K562 (cell line): ENCODE data around the gene TENT4A. TPM values are rescaled to one million over a fixed set of nuclear protein-coding genes. Genes with fewer than 3 reads are reported as not detected.

ENCODE experiments used
- ERF ChIP-seq: fragments of 450-650 bp; formaldehyde crosslinking; IDR thresholded peaks from 2 replicates; pipeline ENCODE4 v1.4.0; 2020; ENCODE audit warnings: mild to moderate bottlenecking, mixed read lengths
- HDAC8 ChIP-seq: fragments of 450-650 bp; IDR thresholded peaks from 2 replicates; pipeline ENCODE4 v1.6.1; 2016; ENCODE audit warnings: mild to moderate bottlenecking, missing genetic modification characterization, moderate library complexity, missing compliant biosample characterization
- HMGN3 ChIP-seq: IDR thresholded peaks from 2 replicates; pipeline ENCODE4 v1.6.1; 2011; ENCODE audit warnings: borderline replicate concordance, low read depth, mild to moderate bottlenecking, mixed read lengths, low read length; ENCODE audit not compliant: insufficient read length; ENCODE audit errors: extremely low read depth
- HMGXB4 ChIP-seq: sonication (generic); formaldehyde crosslinking; IDR thresholded peaks from 2 replicates; pipeline ENCODE4 v1.8.1; 2023; ENCODE audit warnings: mild to moderate bottlenecking, missing genetic modification reagents
- MECOM ChIP-seq: fragments of 250-450 bp; sonication (Bioruptor Pico); IDR thresholded peaks from 2 replicates; pipeline ENCODE4 v1.8.0; 2022; ENCODE audit warnings: inconsistent platforms
- PBX2 ChIP-seq, 2 experiments: IDR thresholded peaks in 1 of 2; conservative IDR thresholded peaks in 1 of 2; 2 replicates each; pipeline ENCODE4 v1.6.1; 2016; ENCODE audit warnings: low read depth in 2 of 2, mild to moderate bottlenecking in 1 of 2, missing compliant biosample characterization in 1 of 2, missing genetic modification characterization in 1 of 2, moderate library complexity in 1 of 2
- POLR2A ChIP-seq: fragments of 450-650 bp; conservative IDR thresholded peaks from 2 replicates; pipeline ENCODE4 v1.6.1; 2016
- THAP12 ChIP-seq: fragments of 250-450 bp; sonication (Bioruptor Pico); IDR thresholded peaks from 2 replicates; pipeline ENCODE4 v1.9.0; 2021; ENCODE audit warnings: mild to moderate bottlenecking, inconsistent platforms
- ZEB2 ChIP-seq: fragments of 450-650 bp; IDR thresholded peaks from 2 replicates; pipeline ENCODE4 v1.6.1; 2016
- ZNF212 ChIP-seq: fragments of 450-650 bp; formaldehyde crosslinking; IDR thresholded peaks from 2 replicates; pipeline ENCODE4 v1.4.0; 2020; ENCODE audit warnings: mild to moderate bottlenecking
- ZNF277 ChIP-seq: fragments of 250-450 bp; sonication (Bioruptor Pico); IDR thresholded peaks from 2 replicates; pipeline ENCODE4 v1.8.0; 2022; ENCODE audit warnings: inconsistent platforms, mild to moderate bottlenecking, moderate library complexity, borderline replicate concordance
- ZNF282 ChIP-seq: sonication (generic); formaldehyde crosslinking; IDR thresholded peaks from 2 replicates; pipeline ENCODE4 v1.8.1; 2023; ENCODE audit warnings: missing genetic modification reagents
- ZNF707 ChIP-seq: fragments of 250-450 bp; sonication (Bioruptor Pico); conservative IDR thresholded peaks from 2 replicates; pipeline ENCODE4 v1.8.0; 2022; ENCODE audit warnings: inconsistent platforms, mild to moderate bottlenecking, moderate library complexity
- polyA plus RNA-seq, 8 experiments: library from polyadenylated mRNA; depleted of rRNA in 4 of 8; stranded (reverse) in 5 of 8; unstranded in 3 of 8; fragments of >200 nt; fragmentation: Nextera tagmentation in 2 of 8; fragmentation: Illumina TruSeq in 1 of 8; extraction: Ambion mirVana in 2 of 8; extraction: Trizol in 1 of 8; gene quantifications; 2 replicates each; pipeline versions ENCODE4 v1.2.1 to v1.2.3, GENCODE V29; 2011 to 2014; ENCODE audit warnings: inconsistent platforms in 1 of 8, missing spikeins in 1 of 8
- total RNA-seq, 7 experiments: library from RNA; depleted of rRNA in 6 of 7; stranded (reverse); fragments of >200 nt in 6 of 7; fragmentation: Illumina TruSeq in 2 of 7; extraction: Trizol in 2 of 7; gene quantifications; 2 replicates each; pipeline versions ENCODE4 v1.2.1 to v1.2.3, GENCODE V29; 2011 to 2021; ENCODE audit warnings: low replicate concordance in 1 of 7

Gene TENT4A
- total and polyA plus RNA-seq, 9 of the 15 experiments (the other 6 are each of a cell fraction or from before 2014, with no cell fraction given) = 1.3 to 27.3 (median 13.0) TPM

- TF ChIP-seq PBX2 (CRISPR knock-in tag; IDR thresholded peaks at IDR 0.05; ENCODE audit: low read depth) = no peak
- TF ChIP-seq PBX2 (tag; conservative IDR thresholded peaks at IDR 0.05; ENCODE audit: low read depth) = no peak
- peak; percentile 74 for TF ChIP-seq HMGN3
- no peak for TF ChIP-seq ZNF277 (CRISPR knock-in tag)
- TF ChIP-seq HMGXB4 (CRISPR knock-in tag) = no peak
- TF ChIP-seq ZNF707 = no peak
- TF ChIP-seq POLR2A = no peak
- no peak for TF ChIP-seq ZEB2
- TF ChIP-seq ERF = 0 out of 2 replicates have a peak, but pooled peaks have one; percentile 28
- no peak for TF ChIP-seq MECOM (CRISPR knock-in tag)
- peak; percentile 26; the same call in 1 of the 2 replicates for TF ChIP-seq THAP12
- TF ChIP-seq HDAC8 (tag) = no peak
- TF ChIP-seq ZNF282 = no peak
- TF ChIP-seq ZNF212 = no peak
These were observed 1.2 kb downstream of the TENT4A start (continued) for GRCh38 chr5:6714226-6715041.
